Gastrocnemius medialis (tissue), 4 donors: ENCODE results near the gene MAVS.

Source experiments
- CTCF ChIP-seq, 5 experiments: fragments of 450-650 bp in 3 of 5; fragments of 200-600 bp in 2 of 5; sonication (generic) in 2 of 5; IDR thresholded peaks in 4 of 5; conservative IDR thresholded peaks in 1 of 5; 1 replicate in 4 of 5; 2 replicates in 1 of 5; pipeline ENCODE4 v1.5.1; 2016 to 2019; ENCODE audit warnings: antibody characterized with exemption in 5 of 5, mild to moderate bottlenecking in 3 of 5, moderate library complexity in 3 of 5
- POLR2A ChIP-seq, 2 donors: fragments of 450-650 bp; IDR thresholded peaks; one replicate each; pipeline ENCODE4 v1.6.1; 2017; ENCODE audit warnings: antibody characterized with exemption in 2 of 2, mild to moderate bottlenecking in 2 of 2, moderate library complexity in 2 of 2

- TF ChIP-seq CTCF (IDR thresholded peaks at IDR 0.05 in 4 of 5, conservative IDR thresholded peaks at IDR 0.05 in 1 of 5) (no peak), POLR2A (IDR thresholded peaks at IDR 0.05) (no peak)
Observed at GRCh38 chr20:3867802-3868201, 21.2 kb downstream of the MAVS start.
